ENCODE results near the gene SLC9C2.
"Not testable (repeated sequence)": the region's sequence is repeated elsewhere in the genome, so short reads cannot be mapped to it uniquely, and the experiment has no call there.

The SLC9C2 gene, protein sequence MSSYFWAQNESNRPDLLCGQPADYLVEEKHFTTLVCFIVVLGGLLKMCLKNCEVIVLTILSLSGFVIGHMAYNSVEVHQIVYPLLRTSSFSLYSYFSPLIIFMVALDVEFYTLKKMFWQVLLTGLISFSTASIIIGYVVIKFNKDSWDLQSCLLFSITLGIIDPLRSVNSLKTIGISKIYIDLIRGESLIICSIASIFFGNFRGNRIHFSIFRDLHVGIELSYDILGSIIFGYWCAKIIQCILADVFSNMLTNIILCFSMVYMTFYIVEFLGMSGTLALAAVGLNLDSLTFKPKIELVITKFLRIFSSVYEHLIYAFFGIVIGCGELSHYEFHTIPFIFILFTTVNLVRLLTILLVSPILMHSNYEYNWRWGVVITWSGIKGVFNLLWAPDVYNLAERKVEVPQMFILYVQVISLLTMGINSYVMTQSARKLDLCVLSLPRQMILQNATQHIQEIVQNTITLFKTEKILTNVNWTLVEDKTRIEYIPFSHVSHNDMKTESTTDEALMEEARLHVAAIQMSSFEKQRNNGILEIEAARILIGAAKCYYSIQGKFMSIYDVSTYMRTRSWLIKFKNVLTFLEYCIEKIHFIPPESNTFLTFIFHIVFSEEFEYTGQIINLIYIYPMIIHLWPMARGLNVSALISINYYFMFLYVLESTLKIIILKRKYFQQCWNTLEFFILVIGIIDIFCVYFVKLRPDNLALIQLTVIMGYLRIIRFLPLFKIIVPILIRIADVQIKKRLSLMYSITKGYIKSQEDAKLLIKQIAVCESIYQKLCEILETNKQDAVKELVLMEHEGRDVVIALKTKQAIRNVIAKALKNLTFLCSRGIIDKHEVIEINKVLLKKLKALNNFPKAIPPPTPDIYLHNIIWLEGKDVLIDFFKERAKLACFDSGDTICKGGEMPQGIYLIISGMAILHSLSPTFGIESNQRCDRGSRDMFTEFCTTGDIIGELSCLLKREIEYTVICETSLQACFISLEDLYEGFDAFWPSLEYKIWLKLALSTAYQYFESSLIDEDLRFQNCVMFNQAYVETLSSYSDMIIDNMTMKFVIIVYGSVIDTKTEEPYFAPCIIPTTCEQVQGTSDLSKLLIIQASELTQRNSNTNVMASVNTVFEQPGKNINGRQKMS

DNA sequence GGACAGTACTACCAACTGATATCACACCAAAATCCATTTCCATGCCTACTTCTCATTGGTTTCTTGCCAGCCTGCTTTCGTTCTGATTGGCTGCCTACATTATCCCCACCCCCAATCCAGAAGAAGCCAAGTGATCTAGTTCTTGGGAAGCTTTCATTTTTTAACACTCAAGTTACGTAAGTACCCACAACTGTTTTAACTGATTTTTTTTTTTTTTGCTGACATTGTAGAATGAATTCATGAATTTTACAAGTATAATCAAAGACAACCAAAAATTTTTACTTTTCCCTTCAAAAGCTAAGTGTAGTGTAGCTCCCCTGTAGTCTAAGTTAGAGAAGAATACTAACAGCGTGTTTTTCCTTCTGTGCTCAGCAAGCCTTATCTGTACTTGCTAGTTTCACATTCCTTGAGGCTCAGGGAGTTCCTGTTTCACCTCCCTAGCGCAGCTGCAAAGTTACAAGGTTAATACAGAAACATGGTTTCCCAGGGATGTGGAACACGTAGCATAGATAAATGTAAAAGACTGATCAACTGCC, at the start of gene SLC9C2:
Gene SLC9C2, minus strand, starts transcription at position 17 of the 536 bp plus-strand sequence. CDS start 1,296 bp downstream, outside the sequence.
- H3K27ac ChIP-seq: no peak within 1 kb of the TSS
- no peak for DNase-seq (ENCODE audit: low read depth, low spot score)

GRCh38 chr1:173648880-173649605, 46.2 kb upstream of the SLC9C2 start:
- H3K27ac ChIP-seq: no peak overlapping the region
- no peak for DNase-seq (ENCODE audit: low read depth, low spot score)

- peak overlapping the region; percentile 66 for H3K27ac ChIP-seq
- no peak for DNase-seq (ENCODE audit: low read depth, low spot score)
These were observed 43.8 kb upstream of the SLC9C2 start for GRCh38 chr1:173646656-173647055.

DNA sequence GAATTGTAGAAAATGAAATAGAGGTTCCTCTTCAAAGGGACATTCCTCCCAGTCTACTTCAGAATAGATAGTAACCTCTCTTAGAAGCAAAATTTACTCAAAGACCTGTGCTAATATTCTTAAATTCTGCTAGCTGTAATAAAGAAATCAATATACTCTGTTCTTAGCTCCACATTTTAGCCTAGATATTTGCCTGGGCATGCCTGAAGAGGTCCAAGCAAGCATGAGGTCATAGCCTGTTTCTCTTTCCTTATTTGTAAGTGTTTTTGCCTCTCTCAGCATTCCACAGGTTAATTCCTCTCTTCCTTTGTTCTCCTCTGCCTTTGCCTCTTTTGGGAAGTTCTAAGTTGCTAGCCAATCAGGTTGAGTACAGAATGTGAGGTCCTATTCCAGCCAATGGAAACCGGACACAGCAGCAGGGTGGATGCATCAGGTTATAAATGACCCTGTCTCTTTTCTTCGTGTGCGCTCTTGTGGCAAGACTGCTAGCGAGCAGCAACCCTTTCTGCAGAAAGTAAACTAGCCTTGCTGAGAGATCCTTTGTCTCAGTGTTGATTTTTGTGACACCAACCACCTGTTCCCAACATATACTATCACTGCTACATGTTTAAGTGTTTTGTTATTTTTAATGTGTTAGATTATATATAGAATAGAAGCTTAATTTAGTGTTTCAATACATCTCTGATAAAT, 39.7 kb upstream of the SLC9C2 start:
- DNase-seq (ENCODE audit: low read depth, low spot score): not testable (repeated sequence)
- peak overlapping the region; percentile 78 for H3K27ac ChIP-seq

DNA sequence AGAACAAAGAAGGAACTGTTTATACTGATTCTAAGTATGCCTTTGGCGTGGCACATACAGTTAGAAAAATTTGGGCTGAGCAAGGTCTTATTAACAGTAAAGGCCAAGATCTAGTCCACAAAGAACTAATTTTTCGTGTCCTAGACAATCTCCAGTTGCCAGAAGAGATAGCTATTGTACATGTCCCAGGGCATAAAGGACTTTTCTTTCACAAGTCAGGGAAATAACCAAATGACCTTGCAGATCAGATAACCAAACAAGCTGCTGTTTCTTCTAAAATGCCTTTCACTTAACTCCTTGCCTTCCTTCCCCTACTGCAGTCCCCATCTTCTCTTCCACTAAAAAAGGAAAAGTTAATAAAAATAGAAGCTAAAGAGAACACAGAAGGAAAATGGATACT, 36.2 kb upstream of the SLC9C2 start:
- DNase-seq (ENCODE audit: low read depth, low spot score): no peak
- no peak overlapping the region for H3K27ac ChIP-seq

GRCh38 chr1:173638043-173639021, 35.5 kb upstream of the SLC9C2 start:
- DNase-seq (ENCODE audit: low read depth, low spot score): no peak
- H3K27ac ChIP-seq: peak overlapping the region; percentile 62

DNA sequence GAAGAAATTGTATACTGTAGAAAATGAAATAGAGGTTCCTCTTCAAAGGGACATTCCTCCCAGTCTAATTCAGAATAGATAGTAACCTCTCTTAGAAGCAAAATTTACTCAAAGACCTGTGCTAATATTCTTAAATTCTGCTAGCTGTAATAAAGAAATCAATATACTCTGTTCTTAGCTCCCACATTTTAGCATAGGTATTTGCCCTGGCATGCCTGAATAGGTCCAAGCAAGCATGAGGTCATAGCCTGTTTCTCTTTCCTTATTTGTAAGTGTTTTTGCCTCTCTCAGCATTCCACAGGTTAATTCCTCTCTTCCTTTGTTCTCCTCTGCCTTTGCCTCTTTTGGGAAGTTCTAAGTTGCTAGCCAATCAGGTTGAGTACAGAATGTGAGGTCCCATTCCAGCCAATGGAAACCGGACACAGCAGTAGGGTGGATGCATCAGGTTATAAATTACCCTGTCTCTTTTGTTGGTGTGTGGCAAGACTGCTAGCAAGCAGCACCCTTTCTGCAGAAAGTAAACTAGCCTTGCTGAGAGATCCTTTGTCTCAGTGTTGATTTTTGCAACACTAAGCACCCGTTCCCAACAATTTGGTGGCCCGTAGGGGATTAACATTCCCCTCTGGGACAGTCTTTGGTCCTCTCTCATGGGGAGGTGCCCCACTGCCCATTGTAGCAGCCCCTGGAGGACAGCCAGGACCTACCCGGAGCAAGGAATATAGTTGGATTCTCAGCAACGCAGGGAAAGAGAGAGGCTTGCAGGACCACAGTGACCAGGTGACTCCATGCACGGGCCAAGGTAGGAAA, 34.6 kb upstream of the SLC9C2 start:
- peak overlapping the region; percentile 62 for H3K27ac ChIP-seq

DNA sequence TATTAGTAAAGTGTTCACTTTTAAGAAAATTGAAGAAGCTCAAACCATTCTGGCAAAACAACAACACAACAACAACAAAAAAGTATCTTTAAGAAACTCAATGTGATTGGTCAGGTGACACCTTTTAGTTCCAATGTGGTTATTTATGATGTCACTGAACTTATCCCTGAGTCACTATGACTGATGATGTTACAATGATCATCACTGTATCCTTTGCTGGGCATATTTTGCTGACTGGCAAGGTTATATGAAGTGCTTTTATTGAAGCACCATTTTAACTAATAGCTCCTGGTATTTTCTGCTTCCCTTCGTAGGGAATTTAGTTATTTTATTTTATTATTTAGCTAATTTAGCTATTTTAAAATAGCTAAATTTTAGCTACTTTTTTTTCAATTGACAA, 32.2 kb upstream of the SLC9C2 start, which contains the start of gene TEX50:
Gene TEX50, plus strand, starts transcription at position 223 of the 400 bp plus-strand sequence. CDS start 184 bp downstream, outside the sequence.
- no peak for DNase-seq (ENCODE audit: low read depth, low spot score)
- H3K27ac ChIP-seq: no peak within 1 kb of the TSS

More for the DNA sequence above, 34.6 kb upstream of the SLC9C2 start:
- not testable (repeated sequence) for DNase-seq (ENCODE audit: low read depth, low spot score)

- no peak overlapping the region for H3K27ac ChIP-seq
- DNase-seq (ENCODE audit: low read depth, low spot score): no peak
These were observed 26.0 kb upstream of the SLC9C2 start for GRCh38 chr1:173628888-173629287.

- no peak for DNase-seq (ENCODE audit: low read depth, low spot score)
- no peak overlapping the region for H3K27ac ChIP-seq
These were observed 24.4 kb upstream of the SLC9C2 start for GRCh38 chr1:173627269-173627668.

DNA sequence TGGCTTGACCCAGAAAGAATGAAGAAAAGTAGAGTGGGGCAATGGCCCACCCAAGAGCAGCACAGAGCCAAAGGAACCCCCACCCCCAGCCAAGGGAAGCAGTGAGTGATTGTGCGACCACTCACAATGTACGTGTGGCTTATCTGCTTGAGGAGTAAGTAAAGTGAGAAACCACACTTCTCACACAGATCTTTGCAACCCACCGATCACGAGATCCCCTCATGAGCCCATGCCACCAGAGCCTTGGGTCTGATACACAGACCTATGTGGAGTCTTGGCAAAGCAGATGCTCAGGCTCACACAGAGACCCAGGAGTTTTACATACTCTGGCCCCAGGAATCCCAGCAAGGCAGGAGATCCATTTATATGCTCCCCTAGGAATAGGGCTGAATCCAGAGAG, 14.0 kb upstream of the SLC9C2 start:
- DNase-seq (ENCODE audit: low read depth, low spot score): no peak
- no peak overlapping the region for H3K27ac ChIP-seq

GRCh38 chr1:173613086-173613485, 10.2 kb upstream of the SLC9C2 start:
- not testable (repeated sequence) for DNase-seq (ENCODE audit: low read depth, low spot score); H3K27ac ChIP-seq

DNA sequence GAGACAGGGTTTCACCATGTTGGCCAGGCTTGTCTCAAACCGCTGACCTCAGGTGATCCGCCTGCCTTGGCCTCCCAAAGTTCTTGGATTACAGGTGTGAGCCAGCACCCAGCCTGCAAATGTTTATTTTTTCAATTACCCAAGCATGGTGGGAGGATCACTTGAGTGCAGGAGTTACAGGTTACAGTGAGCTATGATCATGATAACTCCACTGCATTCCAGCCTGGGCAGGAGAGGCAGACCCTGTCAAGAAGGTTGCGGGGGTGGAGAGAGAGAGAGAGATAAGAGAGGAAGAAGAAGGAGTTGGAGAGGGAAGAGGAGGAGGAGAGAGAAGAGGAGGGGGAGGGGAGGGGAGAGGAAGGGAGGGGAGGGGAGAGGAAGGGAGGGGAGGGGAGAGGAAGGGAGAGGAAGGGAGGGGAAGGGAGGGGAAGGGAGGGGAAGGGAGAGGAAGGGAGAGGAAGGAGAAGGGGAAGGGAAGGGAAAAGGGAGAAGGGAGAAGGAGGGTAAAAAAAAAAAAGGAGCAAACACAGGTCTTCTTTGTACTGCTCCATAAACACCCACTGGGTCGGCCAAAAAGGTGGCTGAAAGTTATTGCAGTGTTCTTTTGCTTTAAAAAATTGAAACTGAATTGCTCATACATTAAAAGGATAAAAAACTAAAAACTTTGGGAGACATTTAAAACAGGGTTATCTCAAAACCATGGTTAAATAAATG, 5.8 kb upstream of the SLC9C2 start:
- DNase-seq (ENCODE audit: low read depth, low spot score): no peak
- H3K27ac ChIP-seq: no peak overlapping the region

DNA sequence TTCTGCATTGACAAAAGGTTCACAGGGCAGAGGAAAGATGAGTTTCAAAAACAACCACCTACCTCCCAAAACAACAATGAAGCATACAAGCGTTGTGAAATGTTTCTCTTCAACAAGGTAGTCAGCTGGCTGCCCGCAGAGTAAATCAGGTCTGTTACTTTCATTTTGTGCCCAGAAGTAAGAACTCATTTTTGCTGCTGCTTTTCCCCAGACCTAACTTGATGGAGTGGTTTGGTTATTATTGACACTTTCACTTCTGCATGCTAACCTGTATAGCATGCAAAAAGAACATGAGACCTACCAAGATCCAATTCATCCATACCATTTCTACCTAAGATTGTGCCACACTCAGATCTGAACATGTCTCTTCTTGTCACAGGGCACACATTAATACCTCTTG, 1.3 kb downstream of the SLC9C2 start:
- DNase-seq (ENCODE audit: low read depth, low spot score): no peak
- no peak overlapping the region for H3K27ac ChIP-seq

- no peak overlapping the region for H3K27ac ChIP-seq
- DNase-seq (ENCODE audit: low read depth, low spot score): no peak
These were observed 6.6 kb downstream of the SLC9C2 start for GRCh38 chr1:173596097-173596825.

DNA sequence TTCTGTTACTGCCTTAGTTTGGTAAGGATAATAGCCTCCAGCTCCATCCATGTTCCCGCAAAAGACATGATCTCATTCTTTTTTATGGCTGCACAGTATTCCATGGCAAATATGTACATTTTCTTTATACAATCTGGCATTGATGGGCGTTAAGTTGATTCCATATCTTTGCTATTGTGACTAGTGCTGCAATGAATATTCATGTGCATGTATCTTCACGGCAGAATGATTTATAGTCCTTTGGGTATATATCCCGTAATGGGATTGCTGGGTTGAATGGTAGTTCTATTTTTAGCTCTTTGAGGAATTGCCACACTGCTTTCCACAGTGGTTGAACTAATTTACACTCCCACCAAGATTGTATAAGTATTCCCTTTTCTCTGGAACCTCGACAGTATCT, 11.7 kb downstream of the SLC9C2 start:
- not testable (repeated sequence) for H3K27ac ChIP-seq; DNase-seq (ENCODE audit: low read depth, low spot score)
